T-helper 9 cell (primary cell): Measurements from ENCODE around the gene PPP1R14D.

Experiments
- DNase-seq: peaks from one replicate; pipeline ENCODE4 v3.0.0-alpha.2; 2020

The PPP1R14D gene

DNA sequence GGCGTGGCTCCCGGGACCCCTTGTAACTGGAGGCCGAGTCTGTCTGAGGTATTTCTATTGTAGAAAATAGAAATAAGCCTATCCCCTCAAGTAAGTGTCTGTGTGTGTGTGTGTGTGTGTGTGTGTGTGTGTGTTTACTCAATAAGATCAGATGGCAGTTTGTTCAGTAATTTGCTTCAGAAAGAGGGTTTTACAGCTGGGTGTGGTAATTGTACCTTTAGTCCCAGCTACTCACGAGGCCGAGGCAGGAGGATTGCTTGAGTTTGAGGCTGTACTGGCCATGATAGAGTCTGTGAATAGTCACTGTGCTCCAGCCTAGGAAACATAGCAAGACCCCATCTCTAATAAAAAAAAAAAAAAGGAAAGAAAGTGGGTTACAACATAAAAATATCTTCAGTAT is 24.0 kb upstream of the PPP1R14D start:
- no peak for DNase-seq

GRCh38 chr15:40850576-40851112 is 22.1 kb upstream of the PPP1R14D start:
- DNase-seq, result no peak

DNA sequence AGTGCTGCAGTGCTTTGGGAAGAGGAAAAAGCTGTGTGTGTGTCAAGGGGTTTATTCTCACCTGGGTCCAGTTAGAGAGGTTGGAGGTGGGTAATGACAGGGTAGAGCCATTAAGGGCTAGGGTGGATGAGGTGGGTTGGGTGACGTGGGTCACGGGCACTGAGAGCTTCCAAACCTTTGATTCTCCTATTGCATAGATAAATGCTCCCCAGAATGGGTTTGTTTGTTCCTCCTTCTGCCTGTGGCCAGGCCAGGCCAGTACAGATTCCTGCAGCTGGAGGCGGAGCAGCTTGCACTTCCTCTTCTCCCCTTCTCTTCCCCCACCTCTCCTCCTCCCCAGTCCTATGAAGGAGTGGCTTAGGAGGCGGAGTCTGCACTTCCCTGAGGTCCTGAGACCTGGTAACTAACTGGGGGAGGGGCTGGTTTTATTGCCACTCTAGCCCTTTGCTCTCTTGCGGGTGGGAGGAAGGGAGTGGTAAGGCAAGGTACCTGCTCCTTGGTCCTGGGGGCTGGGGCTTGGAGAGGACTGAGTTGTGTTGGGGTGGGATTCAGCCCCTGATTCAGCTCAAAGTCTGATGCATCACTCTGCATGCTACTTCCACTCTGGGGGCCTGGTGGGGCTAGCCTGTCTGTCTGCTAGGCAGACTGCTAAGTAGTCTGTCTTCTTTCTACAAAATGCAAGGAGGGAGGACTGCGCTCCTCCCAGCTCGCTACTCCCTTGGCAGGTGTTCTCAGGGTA is 18.9 kb upstream of the PPP1R14D start:
- DNase-seq, result no peak

GRCh38 chr15:40846841-40847222 is 18.3 kb upstream of the PPP1R14D start:
- DNase-seq, result no peak

DNA sequence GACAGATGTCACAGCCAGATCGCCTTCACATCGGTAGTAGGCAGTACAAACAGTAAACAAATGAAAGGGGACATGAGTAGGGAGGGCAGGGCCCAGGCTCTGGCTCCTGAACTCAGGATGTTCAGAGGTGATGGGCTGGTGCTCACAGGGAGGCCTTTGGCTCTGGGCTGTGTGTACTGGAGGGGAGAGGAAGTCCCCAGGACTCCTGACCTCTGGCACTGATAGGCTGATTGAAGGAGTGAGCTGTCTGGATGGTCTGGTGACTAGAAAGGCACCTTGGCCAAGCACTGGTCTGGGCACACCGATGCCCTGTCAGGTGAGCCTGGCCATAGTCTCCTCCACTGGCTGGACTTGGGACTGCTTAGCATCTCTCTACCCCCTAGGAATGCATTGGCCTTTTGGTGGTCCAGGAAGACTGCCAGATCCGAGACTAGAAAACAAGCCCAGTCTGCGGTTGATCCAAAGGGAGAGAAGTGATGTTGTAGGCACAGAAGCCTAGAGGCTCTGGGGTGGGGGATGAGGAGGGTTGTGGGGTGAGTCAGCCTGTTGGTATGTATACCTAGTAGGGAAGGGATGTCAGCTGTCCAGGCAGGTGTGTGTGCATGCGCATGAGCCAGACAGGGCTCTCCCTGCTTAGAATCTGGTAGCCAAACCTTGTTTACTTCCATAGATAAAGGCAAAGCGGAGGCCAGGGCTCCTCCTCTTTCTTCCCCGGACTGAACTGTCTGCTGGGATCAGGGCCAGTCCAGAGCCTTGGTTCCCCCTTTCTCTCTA is 17.2 kb upstream of the PPP1R14D start:
- no peak for DNase-seq

DNA sequence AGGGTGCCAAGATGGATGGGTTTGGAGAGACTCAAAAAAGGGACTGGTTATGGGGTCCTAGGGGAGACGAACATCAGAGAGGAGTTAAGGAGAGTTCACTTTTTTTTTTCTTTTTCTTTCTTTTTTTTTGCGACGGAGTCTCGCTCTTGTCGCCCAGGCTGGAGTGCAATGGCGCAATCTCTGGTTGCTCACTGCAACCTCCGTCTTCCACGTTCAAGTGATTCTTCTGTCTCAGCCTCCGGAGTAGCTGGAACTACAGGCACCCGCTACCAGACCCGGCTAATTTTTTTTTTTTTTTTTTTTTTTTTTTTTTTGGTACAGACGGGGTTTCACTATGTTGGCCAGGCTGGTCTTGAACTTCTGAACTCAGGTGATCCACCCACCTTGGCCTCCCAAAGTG is 16.5 kb upstream of the PPP1R14D start:
- DNase-seq, result no peak

DNA sequence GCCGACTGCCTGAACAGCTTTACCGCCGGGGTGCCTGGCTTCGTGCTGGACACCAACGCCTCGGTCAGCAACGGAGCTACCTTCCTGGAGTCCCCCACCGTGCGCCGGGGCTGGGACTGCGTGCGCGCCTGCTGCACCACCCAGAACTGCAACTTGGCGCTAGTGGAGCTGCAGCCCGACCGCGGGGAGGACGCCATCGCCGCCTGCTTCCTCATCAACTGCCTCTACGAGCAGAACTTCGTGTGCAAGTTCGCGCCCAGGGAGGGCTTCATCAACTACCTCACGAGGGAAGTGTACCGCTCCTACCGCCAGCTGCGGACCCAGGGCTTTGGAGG is 16.2 kb upstream of the PPP1R14D start:
- DNase-seq, result peak; percentile 5

DNA sequence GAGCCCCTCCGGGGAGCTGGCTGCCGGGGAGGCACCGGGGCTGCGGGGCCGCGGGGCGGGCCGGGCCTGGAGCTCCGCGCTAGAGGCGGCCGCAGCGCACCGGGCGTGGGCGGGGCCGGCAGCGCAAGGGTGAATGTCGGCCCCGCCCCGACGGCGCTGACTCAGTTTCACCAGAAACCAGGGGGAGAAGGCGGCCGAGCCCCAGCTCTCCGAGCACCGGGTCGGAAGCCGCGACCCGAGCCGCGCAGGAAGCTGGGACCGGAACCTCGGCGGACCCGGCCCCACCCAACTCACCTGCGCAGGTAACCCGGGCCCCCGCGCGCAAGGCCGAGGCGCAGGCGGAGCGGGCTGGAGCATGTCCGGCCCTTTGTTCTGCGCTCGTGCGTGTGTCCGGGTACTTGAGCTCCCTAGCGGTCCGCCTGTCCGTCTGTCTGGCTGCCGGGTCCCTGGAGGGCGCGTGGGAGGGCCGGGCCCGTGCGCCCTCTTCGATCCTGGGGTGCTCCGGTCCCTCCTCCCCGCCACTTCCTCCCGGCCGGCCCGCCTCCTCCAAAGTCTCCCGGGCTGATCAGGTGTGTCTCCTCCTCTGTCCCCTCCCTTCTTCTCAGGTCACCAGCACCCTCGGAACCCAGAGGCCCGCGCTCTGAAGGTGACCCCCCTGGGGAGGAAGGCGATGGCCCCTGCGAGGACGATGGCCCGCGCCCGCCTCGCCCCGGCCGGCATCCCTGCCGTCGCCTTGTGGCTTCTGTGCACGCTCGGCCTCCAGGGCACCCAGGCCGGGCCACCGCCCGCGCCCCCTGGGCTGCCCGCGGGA is 15.6 kb upstream of the PPP1R14D start, which contains the start of gene SPINT1:
TSS of gene SPINT1 (plus strand) at position 164 of the 811 bp plus-strand sequence. CDS start at position 671, 507 bp downstream.
- peak; percentile 13 for DNase-seq

DNA sequence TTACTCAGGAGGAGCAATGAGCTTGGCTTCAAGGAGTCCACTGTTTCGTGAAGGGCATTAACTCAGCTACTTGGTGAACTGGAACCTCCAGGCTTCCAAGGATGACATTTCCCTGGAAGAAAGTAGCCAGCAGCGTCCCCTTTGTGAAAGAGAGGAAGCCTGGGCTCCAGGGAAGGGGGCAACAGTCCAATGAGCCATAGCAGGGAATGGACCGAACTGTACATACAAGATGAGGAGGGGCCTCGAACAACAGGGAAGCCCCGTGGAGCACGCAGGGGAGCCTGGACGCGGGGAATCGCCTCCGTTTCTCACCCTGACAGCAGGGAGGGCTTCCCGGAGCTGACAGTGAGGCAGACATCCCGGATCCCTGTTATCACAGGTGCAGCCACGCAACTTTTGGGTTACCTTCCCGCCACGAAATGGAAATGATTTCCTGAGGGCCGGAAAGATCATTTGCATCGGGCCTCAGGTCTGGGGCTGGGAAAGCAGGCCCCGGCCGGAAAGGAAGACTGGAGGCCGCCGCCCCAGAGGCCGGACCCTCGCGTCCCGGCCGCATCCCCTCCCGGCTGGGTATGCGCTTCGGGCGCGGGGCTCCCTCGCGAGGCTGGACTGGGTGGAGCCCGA is 14.9 kb upstream of the PPP1R14D start:
- no peak for DNase-seq

DNA sequence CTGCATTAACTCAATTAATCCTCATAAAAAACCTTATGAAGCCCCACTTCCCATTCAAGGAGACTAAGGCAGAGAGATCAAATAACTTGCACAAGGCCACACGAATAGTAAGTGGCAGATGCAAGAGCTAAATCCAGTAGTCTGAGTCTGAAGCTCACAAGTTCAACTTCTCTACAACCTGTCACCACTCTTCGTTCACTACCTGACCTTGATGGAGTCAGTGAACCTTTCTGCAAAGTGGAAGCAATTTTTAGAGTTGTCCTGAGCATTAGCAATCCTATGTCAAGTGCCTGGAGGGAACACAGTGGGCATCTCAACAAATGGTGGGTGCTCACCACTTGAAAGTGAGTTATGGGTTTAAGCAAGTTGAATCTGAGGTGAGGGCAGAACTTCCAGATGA is 13.2 kb upstream of the PPP1R14D start:
- no peak for DNase-seq

GRCh38 chr15:40838756-40839155 is 10.2 kb upstream of the PPP1R14D start:
- DNase-seq, result no peak

GRCh38 chr15:40836020-40836419 is 7.5 kb upstream of the PPP1R14D start:
- no peak for DNase-seq

DNA sequence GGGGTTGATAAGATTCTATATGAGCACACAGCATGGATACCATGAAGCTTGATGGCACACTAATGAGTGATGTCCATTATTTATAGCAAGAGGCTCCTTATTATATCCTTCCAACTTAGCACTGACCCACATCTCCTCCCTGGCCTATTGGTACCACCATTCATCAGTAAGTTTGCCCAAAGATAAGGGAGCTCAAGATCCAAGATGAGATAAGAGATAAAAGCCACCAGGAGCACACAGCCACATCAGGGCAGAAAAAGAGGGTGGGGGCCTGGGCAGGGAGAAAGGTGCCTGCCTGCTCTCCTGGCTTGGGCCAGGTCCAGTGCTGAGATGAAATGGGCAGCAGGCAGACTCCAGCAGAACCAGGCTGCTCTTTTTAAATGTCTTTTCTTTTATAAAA is 4.4 kb upstream of the PPP1R14D start:
- DNase-seq, result no peak

DNA sequence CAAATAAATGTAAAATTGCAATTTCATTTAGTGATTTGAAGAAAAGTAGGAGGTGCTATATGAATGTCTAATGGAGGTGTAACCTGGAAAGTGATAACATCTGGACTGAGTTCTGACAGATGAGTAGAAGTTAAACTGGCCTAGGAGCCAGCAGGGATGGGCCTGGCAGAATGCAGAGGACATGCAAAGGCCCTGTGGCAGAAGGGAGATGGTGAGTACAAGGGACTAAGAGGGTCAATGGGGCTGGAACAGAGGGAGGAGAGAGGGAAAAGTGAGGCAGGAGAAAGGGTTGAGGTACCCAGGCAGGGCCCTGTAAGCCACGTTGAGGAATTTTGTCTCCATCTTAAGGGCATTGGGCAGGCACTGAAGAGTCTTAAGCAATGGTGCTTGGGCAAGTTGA is 3.4 kb upstream of the PPP1R14D start:
- no peak for DNase-seq

- no peak for DNase-seq
Observed at GRCh38 chr15:40830884-40831283, 2.4 kb upstream of the PPP1R14D start.

DNA sequence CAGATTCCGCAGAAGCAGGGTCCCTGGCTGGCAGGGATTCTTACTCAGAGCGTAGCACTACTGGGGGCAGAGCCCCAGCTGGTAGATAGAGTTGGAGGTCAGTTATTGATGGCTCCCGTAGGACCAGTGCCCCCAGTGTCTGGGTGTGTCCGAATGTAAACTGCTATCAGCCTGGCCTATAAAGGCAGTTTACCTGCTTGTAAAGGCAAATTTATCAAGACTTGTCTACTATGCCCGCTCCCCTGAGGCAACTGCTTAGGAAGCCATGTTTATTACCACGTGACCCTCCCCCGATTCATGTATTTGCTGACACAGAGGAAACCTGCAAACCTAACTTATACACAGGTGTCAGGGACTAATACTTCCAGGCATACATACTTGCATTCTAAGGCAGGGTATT is 607 bp upstream of the PPP1R14D start:
- no peak for DNase-seq

- no peak for DNase-seq
Observed at GRCh38 chr15:40826423-40827075, 2.0 kb downstream of the PPP1R14D start.

DNA sequence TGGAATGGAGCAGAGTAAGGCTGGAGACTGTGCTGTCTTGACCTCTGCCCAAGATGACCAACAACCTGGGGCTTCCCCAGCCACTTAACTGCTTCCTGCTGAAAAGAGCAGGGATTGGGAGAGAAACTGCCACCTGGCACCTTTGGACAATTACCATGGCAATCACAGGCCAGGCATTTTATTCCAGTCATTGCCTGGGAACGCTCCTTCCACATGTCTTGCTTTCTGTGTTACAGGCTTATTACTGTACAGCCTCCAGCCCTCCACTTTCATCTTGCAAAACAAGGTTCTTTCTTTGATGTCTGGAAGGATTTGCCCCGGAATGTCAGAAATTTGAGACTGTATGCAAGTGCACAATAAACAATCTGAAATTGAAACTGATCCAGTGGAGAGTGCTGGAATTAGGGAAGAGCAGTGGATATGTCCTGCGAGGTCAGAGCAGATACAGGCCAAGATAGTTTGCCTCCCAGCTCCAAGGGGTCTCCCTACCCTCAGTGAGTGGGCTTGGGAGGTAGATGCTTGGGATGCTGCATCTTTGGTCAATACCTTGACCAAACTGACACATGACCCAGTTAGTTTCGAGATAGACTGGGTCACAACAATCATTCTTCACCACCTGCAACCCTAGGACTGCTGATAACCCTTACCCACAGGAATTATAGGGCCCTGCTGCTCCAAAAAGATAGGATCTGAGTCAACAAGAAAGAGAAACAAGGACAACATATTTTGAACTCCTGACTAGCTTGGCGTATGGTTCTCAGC is 2.7 kb downstream of the PPP1R14D start:
- no peak for DNase-seq

DNA sequence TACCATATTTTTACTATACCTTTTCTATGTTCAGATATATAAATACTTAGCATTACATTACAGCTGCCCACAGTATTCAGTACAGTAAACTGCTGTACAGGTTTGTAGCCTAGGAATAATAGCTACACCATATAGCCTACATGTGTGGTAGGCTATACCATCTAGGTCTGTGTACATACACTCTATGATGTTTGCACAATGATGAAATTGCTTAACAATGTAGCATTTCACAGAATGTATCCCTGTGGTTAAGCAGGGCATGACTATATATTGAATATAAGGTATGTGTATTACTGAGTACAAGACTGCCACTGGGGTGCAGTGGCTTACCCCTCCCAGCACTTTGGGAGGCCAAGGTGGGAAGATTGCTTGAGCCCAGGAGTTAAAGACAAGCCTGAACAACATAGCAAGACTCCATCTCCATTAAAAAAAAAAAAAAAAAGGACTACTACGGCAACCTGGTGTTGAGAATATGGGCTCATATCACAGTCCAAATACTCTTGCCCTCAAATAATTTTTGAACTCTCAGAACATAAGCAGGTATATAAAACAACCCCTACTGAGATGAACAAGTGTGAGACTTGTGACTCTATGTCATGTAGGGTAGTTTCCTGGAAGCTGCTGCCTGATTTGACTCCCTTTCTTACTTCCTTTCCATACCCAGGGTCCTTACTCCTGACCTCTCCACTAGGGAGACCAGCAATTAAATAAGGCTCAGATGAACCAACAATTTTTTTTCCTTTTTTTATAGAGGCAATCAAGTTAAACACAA is 4.8 kb downstream of the PPP1R14D start:
- no peak for DNase-seq

DNA sequence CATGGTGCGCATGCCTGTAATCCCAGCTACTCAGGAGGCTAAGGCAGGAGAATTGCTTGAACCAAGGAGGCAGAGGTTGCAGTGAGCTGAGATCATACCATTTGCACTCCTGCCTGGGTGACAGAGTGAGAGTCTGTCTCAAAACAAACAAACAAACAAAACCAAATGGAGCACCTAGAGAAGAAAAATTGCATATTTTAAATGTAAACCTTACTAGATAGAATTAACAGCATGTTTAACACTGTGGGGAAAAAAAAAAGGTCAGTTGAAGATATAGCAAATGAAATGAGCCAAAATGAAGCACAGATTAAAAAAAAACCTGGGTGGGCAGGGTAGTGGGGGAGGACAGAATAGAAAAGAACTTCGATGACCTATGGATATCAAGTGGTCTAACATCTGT is 7.3 kb downstream of the PPP1R14D start:
- no peak for DNase-seq

DNA sequence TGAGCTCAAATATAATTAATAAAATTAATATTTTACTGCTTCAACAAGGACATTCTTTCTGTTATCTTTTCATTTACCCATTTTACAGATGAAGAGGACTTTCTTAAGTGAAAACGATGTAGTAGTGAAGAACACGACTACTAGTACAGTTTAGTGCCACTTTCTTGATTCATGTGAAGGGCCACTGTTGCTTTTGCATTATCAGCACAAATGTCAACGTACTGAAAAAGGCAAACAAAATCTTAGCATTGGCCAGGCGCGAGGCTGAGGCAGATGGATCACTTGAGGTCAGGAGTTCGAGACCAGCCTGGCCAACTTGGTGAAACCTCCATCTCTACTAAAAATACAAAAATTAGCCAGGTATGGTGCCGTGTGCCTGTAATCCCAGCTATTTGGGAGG is 9.5 kb downstream of the PPP1R14D start:
- no peak for DNase-seq
